ENCODE results near the gene IPO9. TPM values are rescaled to one million over a fixed set of nuclear protein-coding genes. Genes with fewer than 3 reads are reported as not detected.
A peak's percentile ranks its signal among the peaks of the same experiment; 100 is the strongest.
"Not testable (repeated sequence)": the region's sequence is repeated elsewhere in the genome, so short reads cannot be mapped to it uniquely, and the experiment has no call there.

IPO9 gene
- total RNA-seq, 1 experiment from 2014 or later: 33.1 TPM

GRCh38 chr1:201848230-201848629, 19.3 kb downstream of the IPO9 start:
- no peak for DNase-seq (ENCODE audit: low read depth)

GRCh38 chr1:201849372-201850052, 20.6 kb downstream of the IPO9 start:
- no peak for DNase-seq (ENCODE audit: low read depth)

- peak; percentile 79 for DNase-seq (ENCODE audit: low read depth)
Observed at GRCh38 chr1:201850053-201850397, 21.1 kb downstream of the IPO9 start.

- DNase-seq (ENCODE audit: low read depth): no peak
Observed at GRCh38 chr1:201851949-201852348, 23.0 kb downstream of the IPO9 start.

- DNase-seq (ENCODE audit: low read depth): not testable (repeated sequence)
Observed at GRCh38 chr1:201856722-201857121, 27.8 kb downstream of the IPO9 start.

- peak; percentile 28 for DNase-seq (ENCODE audit: low read depth)
Observed at GRCh38 chr1:201859424-201859823, 30.5 kb downstream of the IPO9 start.

GRCh38 chr1:201861448-201861847, 32.5 kb downstream of the IPO9 start:
- no peak for DNase-seq (ENCODE audit: low read depth)

GRCh38 chr1:201870397-201870796, 41.4 kb downstream of the IPO9 start:
- DNase-seq (ENCODE audit: low read depth): no peak

GRCh38 chr1:201874672-201875071, 45.7 kb downstream of the IPO9 start:
- no peak for DNase-seq (ENCODE audit: low read depth)

GRCh38 chr1:201876148-201876818, 47.3 kb downstream of the IPO9 start:
- no peak for DNase-seq (ENCODE audit: low read depth)

- peak; percentile 56 for DNase-seq (ENCODE audit: low read depth)
Observed at GRCh38 chr1:201877877-201878401, 49.0 kb downstream of the IPO9 start.

GRCh38 chr1:201880928-201881571, 52.1 kb downstream of the IPO9 start:
- DNase-seq (ENCODE audit: low read depth): no peak

- no peak for DNase-seq (ENCODE audit: low read depth)
Observed at GRCh38 chr1:201881617-201882016, 52.7 kb downstream of the IPO9 start.

- peak; percentile 95 for DNase-seq (ENCODE audit: low read depth)
Observed at GRCh38 chr1:201882665-201883132, 53.7 kb downstream of the IPO9 start.

- no peak for DNase-seq (ENCODE audit: low read depth)
Observed at GRCh38 chr1:201883266-201883665, 54.3 kb downstream of the IPO9 start.

- peak; percentile 64 for DNase-seq (ENCODE audit: low read depth)
Observed at GRCh38 chr1:201883786-201884185, 54.8 kb downstream of the IPO9 start.

GRCh38 chr1:201884425-201884824, 55.5 kb downstream of the IPO9 start:
- DNase-seq (ENCODE audit: low read depth): no peak

- no peak for DNase-seq (ENCODE audit: low read depth)
Observed at GRCh38 chr1:201885531-201886075, 56.6 kb downstream of the IPO9 start.

- DNase-seq (ENCODE audit: low read depth): no peak
Observed at GRCh38 chr1:201886103-201886885, 57.3 kb downstream of the IPO9 start.

- no peak for DNase-seq (ENCODE audit: low read depth)
Observed at GRCh38 chr1:201887116-201887866, 58.3 kb downstream of the IPO9 start.
